Smooth muscle cell of the brain vasculature (primary cell): ENCODE data around the gene CXCL12.

Experiments used
- DNase-seq: peaks from one replicate; pipeline ENCODE4 v3.0.0-alpha.2; 2012; ENCODE audit warnings: low read depth, low spot score

CXCL12 gene

GRCh38 chr10:44385696-44386441 lies 972 bp upstream of the CXCL12 start:
- DNase-seq = no peak

DNA sequence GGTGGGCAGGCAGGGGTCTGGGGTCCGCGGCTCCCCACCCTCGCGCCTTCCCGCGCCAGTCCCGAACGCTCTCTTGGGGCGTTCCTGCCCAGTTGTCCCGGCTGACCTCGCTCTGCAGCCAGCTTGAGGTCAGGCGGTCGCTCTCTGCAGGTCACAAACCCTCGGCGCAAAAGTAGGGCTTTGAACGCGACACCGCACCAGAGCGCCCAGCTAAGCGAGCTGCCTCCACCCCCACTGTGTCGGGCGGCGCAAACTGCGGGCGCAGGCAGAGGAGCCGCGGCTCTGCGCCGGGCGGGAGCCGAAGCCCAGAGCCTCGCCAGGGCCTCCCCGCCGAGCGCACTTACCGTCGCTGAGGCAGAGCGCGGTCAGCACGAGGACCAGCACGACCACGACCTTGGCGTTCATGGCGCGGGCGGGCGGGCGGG lies 284 bp downstream of the CXCL12 start:
- DNase-seq = no peak

GRCh38 chr10:44383749-44384600 lies 922 bp downstream of the CXCL12 start:
- DNase-seq = no peak

DNA sequence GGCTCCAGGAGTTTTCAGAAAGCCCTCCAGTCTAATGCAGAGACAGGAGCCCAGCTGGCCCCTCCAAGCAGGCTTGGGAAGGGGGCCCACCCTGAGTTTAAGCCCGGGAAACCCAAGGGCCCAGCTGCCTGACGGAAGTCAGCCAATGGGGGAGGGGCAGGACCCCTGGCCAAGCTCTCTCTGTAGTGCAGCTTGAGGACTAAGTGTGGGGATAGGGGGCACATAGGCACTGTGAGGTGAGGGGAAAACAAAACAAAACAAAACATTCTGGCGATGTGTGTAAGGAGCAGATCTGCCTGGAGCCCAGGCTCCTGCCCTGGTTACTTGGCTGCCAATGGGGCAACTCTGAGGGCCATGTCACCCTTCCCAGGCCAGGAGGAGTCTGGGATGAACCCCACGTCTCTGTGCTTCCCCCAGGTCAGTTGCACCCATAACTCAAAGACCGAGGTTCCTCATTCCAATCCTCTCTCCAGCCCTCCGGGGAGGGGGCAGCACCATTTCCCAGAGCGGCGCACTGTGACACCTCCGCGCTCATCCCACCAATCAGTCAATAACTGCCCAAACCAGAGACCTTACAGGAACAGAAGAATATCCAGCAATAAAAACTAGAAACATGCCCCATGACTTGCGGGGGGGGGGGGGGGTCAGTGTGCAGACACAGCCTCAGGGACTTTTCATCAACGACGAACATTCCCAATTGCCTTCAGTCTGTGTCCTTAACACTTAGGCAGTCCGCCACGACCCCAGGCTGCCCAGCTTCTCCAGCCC lies 1.7 kb downstream of the CXCL12 start:
- DNase-seq = no peak

DNA sequence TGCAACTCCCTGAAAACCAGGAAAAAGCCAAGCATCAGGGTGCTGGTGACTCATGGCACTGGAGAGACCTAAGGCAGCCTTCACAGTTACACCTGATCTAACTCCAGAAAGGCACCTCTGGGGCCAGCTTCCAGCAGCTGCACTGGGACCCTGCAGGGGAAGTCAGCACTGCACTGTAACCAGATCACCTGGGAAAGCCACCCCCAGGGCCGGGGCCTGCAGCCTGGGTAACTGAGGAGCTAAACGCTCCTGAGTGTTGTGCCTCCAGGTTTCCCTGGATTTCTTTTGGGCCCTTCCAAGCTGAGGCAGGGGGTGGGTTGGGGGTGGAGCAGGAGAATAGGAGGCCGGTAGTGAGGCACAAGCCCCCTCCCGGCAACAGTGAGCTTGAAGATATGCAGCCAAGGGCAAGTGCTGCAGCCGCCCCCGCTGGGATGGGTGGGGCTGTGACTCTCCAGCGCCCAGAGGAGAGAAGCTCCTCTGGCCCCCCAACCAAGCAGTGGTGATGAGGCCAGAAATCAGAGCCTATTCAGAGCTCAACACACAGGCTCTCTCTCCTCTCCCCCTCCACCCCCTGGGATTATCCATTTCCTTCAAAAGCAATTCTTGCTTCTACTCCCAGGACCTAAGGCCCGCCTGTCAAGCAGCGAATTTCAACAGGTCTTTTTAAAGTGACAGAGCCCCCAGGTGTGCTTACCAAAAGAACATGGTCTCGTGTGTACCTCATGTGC lies 2.6 kb downstream of the CXCL12 start:
- no peak for DNase-seq

DNA sequence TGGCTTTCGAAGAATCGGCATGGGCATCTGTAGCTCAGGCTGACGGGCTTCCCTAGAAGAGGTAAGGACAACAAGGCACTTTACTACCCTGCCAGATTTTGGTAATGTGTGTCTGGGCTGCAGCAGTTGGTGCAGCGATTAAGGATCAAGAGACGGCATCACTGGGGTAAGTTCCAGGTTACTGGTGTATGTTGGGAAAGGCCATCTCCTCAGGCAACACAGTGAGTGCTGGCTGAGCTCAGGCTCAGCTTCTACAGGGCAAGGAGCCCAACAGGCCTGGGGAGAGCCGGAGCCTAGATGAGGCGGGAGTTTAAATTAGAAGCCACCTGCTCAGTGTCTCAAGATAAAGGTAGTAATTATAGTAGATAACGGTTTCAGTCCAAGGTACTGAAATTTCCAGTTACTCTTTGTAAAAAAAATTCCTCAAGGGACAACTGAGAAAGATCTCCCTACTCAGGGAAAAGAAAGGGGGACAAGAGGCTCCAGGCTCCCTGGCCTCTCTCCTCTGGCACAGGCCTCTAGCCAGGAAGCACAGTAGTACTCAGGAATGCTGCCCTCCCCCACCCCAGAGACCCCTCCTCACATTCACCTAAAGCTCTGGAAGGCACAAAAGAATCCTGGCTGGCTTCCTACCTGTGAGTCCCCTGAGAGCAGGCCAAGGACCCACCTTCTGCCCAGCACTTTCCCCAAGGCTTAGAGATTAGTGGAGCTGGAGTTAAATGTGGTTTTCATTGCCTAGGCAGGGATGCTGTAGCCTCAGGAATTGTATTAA lies 3.9 kb downstream of the CXCL12 start:
- DNase-seq = no peak

GRCh38 chr10:44379907-44380306 lies 5.0 kb downstream of the CXCL12 start:
- no peak for DNase-seq

DNA sequence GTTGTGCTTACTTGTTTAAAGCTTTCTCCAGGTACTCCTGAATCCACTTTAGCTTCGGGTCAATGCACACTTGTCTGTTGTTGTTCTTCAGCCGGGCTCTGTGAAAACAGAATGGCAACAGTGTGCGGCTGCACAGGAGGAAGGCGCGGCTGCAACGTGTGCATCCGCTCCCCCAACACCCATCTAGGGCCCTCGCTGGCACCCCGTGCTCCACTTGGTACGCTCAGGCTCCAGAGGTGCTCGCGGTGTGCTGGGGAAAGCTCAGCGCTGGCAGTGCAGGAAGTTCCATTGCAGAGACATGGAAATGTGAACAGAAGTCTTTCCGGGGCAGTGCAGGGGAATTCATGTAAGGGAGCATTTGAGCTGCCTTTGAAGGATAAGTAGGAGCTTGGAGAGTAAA lies 6.3 kb downstream of the CXCL12 start:
- DNase-seq = no peak

DNA sequence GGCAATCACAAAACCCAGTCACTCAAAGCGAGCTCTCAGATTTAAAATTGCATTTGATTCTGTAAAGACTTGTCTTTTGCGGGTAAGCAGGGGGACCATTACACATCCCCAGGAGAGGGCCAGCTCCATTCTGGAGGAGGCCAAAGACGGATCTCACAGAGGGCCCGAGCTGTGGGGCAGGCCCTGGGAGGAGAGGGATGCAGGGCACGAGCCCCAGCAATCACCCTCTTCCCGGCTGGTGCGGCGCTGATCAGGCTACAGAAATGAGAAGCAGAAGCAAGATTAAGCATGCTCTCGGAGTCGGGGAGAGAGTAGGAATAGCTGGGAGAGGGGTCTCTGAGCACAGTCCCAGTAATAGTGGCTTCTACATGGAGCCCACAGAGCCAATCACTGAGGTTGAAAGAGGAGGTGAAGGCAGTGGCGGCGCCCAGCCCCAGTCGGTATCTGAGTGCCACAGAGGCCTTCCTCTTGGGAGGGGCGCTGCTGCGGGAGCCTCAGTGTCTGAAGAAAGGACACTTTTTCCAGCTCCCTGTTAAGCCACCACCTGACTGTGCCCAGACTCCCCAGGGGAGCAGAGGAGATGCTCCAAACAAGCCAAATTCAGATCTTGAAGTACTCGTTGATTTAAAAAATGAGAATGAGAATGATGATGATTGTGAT lies 7.1 kb downstream of the CXCL12 start:
- DNase-seq = no peak

DNA sequence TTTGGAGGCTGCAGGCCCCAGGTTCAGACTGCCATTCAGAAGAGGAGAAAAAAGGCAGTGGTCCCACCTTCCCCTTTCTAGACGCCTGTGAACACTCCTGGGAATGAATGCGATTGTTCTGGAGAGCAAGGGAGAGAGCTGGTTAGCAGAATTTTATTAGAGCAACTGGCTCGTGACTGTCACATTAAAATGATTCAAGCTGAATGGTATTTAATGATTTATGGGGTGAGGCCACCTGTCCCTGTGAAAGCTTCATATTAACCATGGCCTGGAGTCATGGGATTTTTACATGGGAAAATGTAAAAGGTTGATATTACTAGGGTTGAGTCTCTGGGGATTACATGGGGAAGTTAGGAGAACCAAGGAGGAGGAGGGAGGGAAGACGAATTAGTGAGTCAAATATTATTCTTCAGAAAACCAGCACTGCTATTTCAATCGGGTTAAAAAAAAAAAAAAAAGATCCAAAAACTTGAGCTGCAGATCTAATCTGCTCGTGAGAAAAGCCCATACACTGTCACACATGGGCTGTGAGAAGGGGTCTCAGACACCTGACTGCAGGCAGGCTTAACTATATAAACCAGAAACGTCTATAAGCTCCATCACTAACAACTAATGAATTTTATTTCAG lies 8.3 kb downstream of the CXCL12 start:
- DNase-seq = no peak

DNA sequence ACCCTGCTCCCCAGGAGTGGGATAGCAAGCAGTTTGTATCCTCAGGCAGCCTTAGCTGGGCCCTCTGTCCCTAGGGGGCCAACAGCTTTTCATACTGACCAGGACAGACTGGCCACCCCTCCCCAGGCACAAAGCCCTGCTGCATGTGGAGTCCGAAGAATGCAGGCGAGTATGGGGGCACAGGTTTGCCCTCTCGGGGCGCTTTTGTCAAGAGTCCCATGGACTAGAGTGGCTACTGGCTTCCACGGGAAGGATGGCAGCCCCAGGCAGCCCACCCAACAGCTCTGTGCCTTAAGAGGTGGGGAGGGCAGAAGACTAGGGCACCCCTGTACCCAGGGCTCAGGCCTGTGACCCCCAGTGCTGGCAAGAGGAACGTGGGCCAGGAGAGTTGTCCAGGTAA lies 10.7 kb downstream of the CXCL12 start:
- no peak for DNase-seq

GRCh38 chr10:44373341-44373995 lies 11.4 kb downstream of the CXCL12 start:
- DNase-seq = no peak

GRCh38 chr10:44372181-44372580 lies 12.7 kb downstream of the CXCL12 start:
- no peak for DNase-seq

- DNase-seq = no peak
Measured at GRCh38 chr10:44370731-44371248, 14.1 kb downstream of the CXCL12 start.

DNA sequence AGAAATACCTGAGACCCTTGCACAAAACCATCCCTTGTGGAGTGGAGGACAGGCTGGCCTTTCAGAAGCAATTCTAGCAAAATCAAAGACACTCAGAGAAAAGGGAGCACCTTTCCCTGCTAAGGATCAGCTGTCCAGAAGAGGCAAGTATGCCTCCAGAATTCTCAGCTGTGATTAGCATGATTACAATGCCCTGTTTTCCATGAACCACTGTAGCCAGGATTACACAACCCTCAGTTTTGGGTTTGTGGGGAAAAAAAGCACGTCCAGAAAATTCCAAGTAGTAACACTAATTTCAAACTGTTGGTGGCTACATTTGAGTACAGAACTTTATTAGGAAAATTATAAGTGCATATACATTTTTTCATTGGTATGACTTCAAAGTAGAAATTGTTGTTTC lies 15.0 kb downstream of the CXCL12 start:
- no peak for DNase-seq

DNA sequence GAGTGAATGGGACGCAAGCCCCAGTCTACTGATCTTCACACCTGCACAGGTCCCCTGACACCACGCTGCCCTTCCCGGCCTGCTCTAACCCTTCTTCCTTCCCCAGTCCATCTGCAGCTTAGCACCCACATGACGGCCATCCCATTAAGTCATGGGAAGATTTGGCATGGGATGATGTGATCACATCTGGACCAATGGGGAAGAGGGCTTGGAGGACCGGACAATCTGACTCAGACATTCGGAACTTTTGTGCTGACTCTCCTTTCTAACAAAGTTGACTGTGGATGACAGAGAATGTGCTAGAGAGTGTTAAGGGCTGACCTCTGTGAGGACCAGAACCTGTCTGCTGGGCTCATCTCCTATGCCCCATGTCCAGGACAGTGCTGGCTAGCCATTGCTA lies 15.6 kb downstream of the CXCL12 start:
- no peak for DNase-seq

DNA sequence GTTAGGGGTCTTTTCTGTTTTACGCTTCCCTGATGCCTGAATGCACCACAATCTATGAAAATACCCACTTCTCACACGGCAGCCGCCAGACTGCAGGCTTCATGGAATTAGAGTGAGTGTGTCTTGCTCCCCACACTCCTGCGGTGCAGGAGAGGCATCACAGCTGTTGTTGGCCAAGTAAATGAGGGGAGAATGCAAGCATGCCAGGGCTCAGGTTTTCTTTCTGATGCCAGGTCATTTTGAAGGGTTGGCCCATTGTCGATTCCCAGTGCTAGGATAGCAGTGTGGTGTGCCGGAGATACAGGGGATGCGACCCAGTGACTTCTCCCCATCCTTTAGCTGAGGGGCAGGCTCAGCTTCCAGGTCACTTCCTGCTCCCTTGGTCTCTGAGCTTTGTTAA lies 16.3 kb downstream of the CXCL12 start:
- DNase-seq = no peak

DNA sequence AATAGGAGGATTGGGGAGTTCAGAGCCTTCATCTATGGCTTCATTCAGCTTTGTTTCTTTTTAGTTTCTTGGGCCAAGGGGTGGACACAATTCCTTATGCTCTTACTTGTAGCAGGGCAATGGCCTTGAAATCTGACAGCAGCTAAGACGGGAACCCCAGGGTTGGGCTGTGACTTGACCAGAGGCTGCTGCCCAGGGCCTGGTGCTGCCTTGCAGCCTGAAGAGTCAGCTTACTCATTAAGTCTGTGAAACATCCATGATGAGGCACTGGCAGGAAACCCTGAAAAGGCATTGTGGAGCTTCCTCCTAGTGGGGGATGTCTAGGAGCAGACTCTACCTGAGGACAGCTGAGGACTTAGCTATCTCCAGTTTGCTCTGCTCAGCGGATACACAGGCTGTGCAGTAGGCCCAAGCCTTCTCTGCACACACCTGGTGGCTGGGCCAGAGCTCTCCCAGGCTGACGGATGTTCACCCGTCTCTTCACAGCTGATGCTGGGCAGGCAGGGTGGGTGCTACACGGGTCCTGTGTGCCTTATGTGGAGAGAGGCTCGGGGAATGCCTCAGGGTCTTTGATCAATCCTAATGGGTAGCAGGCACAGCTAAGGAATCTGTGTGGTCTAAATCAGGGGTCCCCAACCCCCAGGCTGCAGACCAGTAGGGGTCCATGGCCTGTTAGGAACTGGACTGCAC lies 17.8 kb downstream of the CXCL12 start:
- no peak for DNase-seq
